ENCODE results near the gene RNF182. TPM values are rescaled to one million over a fixed set of nuclear protein-coding genes. Genes with fewer than 3 reads are reported as not detected.
"Not testable (repeated sequence)": the region's sequence is repeated elsewhere in the genome, so short reads cannot be mapped to it uniquely, and the experiment has no call there.

The RNF182 gene
- total RNA-seq, 2 experiments from 2014 or later, result not detected

DNA sequence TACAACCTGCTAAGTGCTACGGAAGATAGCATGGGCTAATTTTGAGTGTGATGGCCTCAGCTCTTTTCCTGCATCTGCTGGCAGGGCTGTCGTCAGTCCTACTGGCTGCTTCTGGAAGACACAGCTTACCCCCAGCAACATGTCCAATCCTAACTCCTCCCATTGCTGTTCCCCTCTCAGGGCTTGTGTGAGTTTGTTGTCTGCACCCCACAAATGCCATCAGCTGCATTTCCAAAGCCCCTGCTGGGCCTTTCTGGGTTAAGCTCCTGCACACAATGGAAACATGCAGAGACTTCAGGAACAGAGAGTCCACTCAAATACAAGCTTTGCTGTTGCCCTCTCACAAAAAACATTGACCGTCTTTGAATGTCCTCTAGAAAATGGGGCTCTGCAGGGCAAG is 84.7 kb downstream of the RNF182 start:
- intact Hi-C loops (cut with DNase I, micrococcal nuclease), result no loop called here
- ChIA-PET POLR2A (no interaction called here), CTCF (interaction anchor here (0.6 kb wide), 1 partner anchor 37 kb away, joined by 3 read pairs; no protein-coding TSS in a partner anchor)
- ATAC-seq (no peak), DNase-seq (no peak)
- Mint-ChIP-seq H3K9me3 (ENCODE audit: low read depth) (no peaks in the 10 kb centered on the region), H3K4me3 (no peak overlapping the region), H3K27ac (no peak overlapping the region), H3K27me3 (peaks cover 11% of the 10 kb centered on the region), H3K36me3 (ENCODE audit: low read depth) (no peaks in the 10 kb centered on the region), H3K4me1 (no peaks in the 10 kb centered on the region)

DNA sequence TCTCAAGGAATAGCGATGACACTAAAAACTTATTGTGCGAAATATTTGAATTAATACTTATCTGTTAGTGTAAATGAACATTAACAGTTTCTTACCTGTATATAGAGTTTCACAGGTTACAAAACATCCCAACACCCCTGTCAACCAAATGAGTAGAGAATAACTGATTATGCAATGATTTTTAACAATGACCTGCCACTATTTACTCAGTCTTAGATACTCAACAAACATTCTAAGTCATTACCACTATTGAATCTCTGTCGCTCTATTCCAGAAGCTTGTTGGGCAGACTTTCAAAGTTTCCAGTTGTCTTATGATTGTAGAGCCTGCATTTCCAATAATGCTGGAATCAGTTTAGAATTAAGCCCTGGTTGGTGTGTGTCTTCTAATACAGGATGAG is 85.5 kb downstream of the RNF182 start:
- Mint-ChIP-seq H3K4me3 (no peak overlapping the region), H3K4me1 (no peaks in the 10 kb centered on the region), H3K9me3 (ENCODE audit: low read depth) (no peaks in the 10 kb centered on the region), H3K27ac (no peak overlapping the region), H3K36me3 (ENCODE audit: low read depth) (no peaks in the 10 kb centered on the region), H3K27me3 (peaks cover 10% of the 10 kb centered on the region)
- ATAC-seq (no peak), DNase-seq (no peak)
- POLR2A ChIA-PET, result no interaction called here
- CTCF ChIA-PET, result no interaction called here
- intact Hi-C loops (cut with DNase I, micrococcal nuclease), result no loop called here

DNA sequence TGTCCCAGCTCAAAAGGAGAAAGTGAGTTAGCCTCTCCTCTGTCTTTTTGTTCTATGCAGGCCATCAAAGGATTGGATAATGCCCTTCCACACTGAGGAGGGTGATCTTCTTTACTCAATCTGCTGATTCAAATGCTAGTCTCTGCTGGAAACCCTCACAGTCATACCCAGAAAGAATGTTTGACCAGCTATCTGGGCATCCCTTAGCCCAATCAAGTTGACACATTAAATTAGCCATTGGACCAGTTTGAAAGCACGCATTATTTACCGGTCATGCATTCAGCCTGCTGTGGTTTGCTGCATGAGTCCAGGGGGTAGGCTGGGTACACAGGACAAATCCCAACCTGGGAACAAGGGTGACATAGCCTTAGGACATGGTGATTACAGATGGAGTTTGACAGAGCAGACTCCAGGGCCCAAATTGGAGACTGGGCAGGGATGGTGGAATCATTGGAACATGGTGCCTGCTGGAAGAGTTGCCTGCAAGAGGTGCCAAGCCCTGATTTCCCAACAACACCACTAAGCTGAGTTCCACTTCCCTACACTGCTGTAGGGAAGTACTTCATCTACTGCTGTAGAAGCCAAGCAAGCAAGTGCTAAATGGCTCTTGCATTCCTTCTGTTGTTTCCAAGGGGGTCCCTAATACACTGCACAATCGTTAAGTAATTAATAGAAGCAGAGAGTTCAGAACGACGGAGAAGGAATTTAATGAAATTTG is 87.7 kb downstream of the RNF182 start:
- DNase-seq (no peak), ATAC-seq (no peak)
- no peak overlapping the region for H3K27ac Mint-ChIP-seq
- POLR2A ChIA-PET, result no interaction called here
- intact Hi-C loops (cut with DNase I, micrococcal nuclease), result no loop called here
- no peaks in the 10 kb centered on the region for H3K9me3 Mint-ChIP-seq (ENCODE audit: low read depth)
- CTCF ChIA-PET, result interaction anchor here (0.6 to 1.1 kb wide), 3 partner anchors 8 to 45 kb away, joined by 3 to 4 read pairs (median 4); no protein-coding TSS in a partner anchor
- no peaks in the 10 kb centered on the region for H3K4me1 Mint-ChIP-seq
- H3K36me3 Mint-ChIP-seq (ENCODE audit: low read depth), result no peaks in the 10 kb centered on the region
- H3K27me3 Mint-ChIP-seq, result peaks cover 10% of the 10 kb centered on the region
- no peak overlapping the region for H3K4me3 Mint-ChIP-seq

DNA sequence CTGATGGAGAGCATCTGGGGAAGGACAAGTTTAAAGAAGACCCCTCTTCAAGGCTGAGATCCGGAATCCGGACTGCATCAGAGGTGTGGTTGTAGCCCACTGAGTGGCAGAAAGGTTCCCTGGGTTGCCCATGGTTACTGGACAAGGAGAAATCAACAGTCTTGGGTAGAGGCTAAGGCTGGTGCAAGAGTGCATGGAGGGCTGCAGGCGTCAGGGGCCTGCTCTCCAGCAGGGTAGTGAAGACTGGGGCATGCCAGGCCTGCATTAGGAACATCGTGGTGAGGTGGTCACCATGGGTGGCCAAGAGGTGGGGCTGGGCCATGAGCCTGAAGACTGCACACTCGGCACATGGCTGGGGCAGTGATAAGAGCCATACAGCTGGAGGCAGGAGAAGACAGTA is 91.2 kb downstream of the RNF182 start:
- no peak overlapping the region for H3K27ac Mint-ChIP-seq
- POLR2A ChIA-PET, result no interaction called here
- CTCF ChIA-PET, result no interaction called here
- no peak overlapping the region for H3K4me3 Mint-ChIP-seq
- ATAC-seq, result no peak
- intact Hi-C loops (cut with DNase I, micrococcal nuclease), result no loop called here
- H3K4me1 Mint-ChIP-seq, result no peaks in the 10 kb centered on the region
- no peak for DNase-seq
- no peaks in the 10 kb centered on the region for H3K36me3 Mint-ChIP-seq (ENCODE audit: low read depth)
- H3K27me3 Mint-ChIP-seq, result peaks cover 7% of the 10 kb centered on the region
- H3K9me3 Mint-ChIP-seq (ENCODE audit: low read depth), result no peaks in the 10 kb centered on the region

DNA sequence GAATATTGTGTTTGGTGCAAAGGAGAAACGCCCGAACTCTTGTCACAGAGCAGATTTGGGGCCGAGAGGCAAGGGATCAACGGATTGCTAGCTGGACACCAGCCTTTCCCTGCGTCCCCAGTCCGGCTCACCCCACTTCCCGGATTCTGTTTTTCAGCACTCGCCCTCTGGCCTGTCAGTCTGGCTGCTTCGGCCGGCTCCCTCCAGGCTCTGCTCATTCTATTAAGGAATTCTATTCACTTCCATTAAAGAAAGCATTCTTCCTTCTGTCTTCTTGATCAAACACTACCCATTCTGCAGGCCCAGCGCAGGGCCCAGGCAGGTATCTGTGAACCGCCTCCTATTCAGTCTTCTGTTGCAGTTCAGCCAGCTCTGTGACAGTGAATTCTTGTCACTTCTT is 91.7 kb downstream of the RNF182 start:
- ATAC-seq (no peak), DNase-seq (no peak)
- ChIA-PET CTCF (no interaction called here), POLR2A (no interaction called here)
- no peak overlapping the region for H3K4me3 Mint-ChIP-seq
- peaks cover 6% of the 10 kb centered on the region for H3K27me3 Mint-ChIP-seq
- no peaks in the 10 kb centered on the region for H3K9me3 Mint-ChIP-seq (ENCODE audit: low read depth)
- H3K27ac Mint-ChIP-seq, result no peak overlapping the region
- no peaks in the 10 kb centered on the region for H3K36me3 Mint-ChIP-seq (ENCODE audit: low read depth)
- no peaks in the 10 kb centered on the region for H3K4me1 Mint-ChIP-seq
- intact Hi-C loops (cut with DNase I, micrococcal nuclease), result no loop called here

DNA sequence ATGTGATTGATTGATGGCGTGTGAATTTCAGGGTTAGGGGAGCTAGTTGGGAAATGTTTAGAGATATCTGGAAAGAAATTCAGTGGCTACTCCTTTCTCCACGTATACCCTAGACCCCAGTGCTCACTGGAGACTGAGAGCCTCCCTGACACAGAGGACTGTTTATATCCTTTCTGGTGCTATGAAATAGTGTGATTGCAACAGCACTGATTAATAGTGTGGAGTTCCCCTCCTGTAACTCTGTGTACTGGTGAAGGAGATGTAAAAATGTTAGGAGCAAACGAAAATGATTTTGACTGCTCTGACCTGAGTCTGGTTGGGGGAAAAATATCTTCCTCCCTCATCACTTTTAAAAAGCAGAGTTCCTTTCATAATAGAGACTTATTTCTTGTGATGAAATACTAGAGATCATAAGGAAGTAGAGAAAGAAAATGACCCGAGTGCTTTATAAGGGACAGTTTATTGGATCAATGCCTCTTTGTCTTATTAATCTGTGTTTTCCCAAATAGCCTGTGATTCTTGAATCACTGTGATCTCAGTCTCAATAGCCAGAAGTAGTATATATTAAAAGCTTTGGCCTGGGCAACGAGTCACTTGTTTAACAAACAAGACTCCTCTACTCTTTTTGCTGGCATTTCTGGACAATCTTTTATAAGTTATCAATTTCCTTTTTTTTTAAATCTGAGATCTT is 92.3 kb downstream of the RNF182 start:
- Mint-ChIP-seq H3K27ac (no peak overlapping the region), H3K9me3 (ENCODE audit: low read depth) (no peaks in the 10 kb centered on the region), H3K27me3 (peaks cover 6% of the 10 kb centered on the region), H3K36me3 (ENCODE audit: low read depth) (no peaks in the 10 kb centered on the region), H3K4me1 (no peaks in the 10 kb centered on the region), H3K4me3 (no peak overlapping the region)
- DNase-seq, result no peak
- CTCF ChIA-PET, result interaction anchor here (0.7 kb wide), 1 partner anchor 81 kb away, joined by 3 read pairs; no protein-coding TSS in a partner anchor
- POLR2A ChIA-PET, result no interaction called here
- no peak for ATAC-seq
- intact Hi-C loops (cut with DNase I, micrococcal nuclease), result no loop called here

DNA sequence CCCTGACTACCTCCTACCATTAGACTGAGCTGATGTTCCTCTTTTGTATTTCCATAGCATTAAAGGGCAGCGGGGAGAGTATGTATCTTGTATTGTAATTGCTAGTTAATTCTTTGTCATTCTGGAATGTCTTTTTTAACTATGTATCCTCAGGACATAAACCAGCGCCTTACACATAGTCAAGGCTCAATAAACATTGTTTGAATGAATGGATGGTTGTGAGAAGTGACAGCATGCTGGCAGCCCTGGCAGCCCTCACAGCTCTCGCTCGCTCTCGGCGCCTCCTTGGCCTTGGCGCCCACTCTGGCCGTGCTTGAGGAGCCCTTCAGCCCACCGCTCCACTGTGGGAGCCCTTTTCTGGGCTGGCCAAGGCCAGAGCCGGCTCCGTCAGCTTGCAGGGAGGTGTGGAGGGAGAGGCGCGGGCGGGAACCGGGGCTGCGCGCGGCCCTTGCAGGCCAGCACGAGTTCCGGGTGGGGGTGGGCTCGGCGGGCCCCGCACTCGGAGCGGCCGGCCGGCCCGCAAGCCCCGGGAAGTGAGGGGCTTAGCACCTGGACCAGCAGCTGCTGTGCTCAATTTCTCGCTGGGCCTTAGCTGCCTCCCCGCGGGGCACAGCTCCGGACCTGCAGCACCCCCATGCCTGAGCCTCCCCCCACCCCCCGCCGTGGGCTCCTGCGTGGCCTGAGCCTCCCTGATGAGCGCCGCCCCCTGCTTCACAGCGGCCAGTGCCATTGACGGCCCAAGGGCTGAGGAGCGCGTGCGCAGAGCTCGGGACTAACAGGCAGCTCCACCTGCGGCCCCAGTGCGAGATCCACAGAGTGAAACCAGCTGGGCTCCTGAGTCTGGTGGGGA is 93.1 kb downstream of the RNF182 start:
- POLR2A ChIA-PET, result no interaction called here
- Mint-ChIP-seq H3K36me3 (ENCODE audit: low read depth) (no peaks in the 10 kb centered on the region), H3K4me1 (no peaks in the 10 kb centered on the region), H3K4me3 (no peak overlapping the region), H3K27ac (no peak overlapping the region), H3K27me3 (peaks cover 6% of the 10 kb centered on the region), H3K9me3 (ENCODE audit: low read depth) (no peaks in the 10 kb centered on the region)
- intact Hi-C loops (cut with DNase I, micrococcal nuclease), result no loop called here
- ATAC-seq (no peak), DNase-seq (no peak)
- CTCF ChIA-PET, result interaction anchor here (0.7 to 1.4 kb wide), 2 partner anchors 42 to 81 kb away, joined by 3 read pairs; no protein-coding TSS in a partner anchor

DNA sequence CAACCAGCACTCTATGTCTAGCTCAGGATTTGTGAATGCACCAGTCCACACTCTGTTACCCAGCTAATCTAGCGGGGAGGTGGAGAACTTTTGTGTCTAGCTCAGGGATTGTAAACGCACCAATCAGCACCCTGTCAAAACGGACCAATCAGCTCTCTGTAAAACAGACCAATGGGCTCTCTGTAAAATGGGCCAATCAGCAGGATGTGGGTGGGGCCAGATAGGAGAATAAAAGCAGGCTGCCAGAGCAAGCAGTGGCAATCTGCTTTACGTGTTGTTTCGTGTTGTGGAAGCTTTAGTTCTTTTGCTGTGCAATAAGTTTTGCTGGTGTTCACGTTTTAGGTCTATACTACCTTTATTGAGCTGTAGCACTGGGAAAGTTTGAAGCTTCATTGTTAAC is 93.8 kb downstream of the RNF182 start:
- H3K9me3 Mint-ChIP-seq (ENCODE audit: low read depth); ATAC-seq; H3K36me3 Mint-ChIP-seq (ENCODE audit: low read depth); DNase-seq; intact Hi-C loops (cut with DNase I, micrococcal nuclease); H3K4me3 Mint-ChIP-seq; H3K4me1 Mint-ChIP-seq; H3K27ac Mint-ChIP-seq; H3K27me3 Mint-ChIP-seq; POLR2A ChIA-PET: not testable (repeated sequence)
- CTCF ChIA-PET, result interaction anchor here (1.4 kb wide), 1 partner anchor 43 kb away, joined by 3 read pairs; no protein-coding TSS in a partner anchor

DNA sequence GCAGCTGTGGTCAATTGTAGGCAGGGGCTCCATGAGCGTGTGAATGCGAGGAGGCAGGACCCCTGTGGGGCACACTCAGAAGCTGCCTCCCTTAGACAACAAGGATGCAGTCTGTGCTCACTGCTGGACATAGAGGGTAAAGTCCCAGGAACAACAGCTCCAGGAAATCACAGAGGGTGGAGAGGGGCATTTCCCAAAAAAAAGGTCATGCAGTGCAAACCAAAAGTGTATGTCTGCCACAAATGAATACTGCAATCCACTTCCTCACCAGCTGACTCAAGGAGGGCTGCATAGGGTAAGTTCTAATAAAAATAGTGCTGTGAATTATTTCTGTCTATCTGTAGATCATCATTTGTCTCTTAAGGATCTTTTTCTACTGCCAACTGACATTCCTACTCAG is 95.8 kb downstream of the RNF182 start:
- DNase-seq (no peak), ATAC-seq (no peak)
- intact Hi-C loops (cut with DNase I, micrococcal nuclease), result no loop called here
- H3K27ac Mint-ChIP-seq, result no peak overlapping the region
- peaks cover under 1% of the 10 kb centered on the region for H3K27me3 Mint-ChIP-seq
- no peaks in the 10 kb centered on the region for H3K9me3 Mint-ChIP-seq (ENCODE audit: low read depth)
- no peak overlapping the region for H3K4me3 Mint-ChIP-seq
- ChIA-PET POLR2A (interaction anchor here (0.7 kb wide), 1 partner anchor 1239 kb away, joined by 3 read pairs; no protein-coding TSS in a partner anchor), CTCF (interaction anchor here (0.8 to 1.7 kb wide), 3 partner anchors 9 to 24 kb away, joined by 3 to 4 read pairs (median 3); no protein-coding TSS in a partner anchor)
- H3K4me1 Mint-ChIP-seq, result no peaks in the 10 kb centered on the region
- no peaks in the 10 kb centered on the region for H3K36me3 Mint-ChIP-seq (ENCODE audit: low read depth)

DNA sequence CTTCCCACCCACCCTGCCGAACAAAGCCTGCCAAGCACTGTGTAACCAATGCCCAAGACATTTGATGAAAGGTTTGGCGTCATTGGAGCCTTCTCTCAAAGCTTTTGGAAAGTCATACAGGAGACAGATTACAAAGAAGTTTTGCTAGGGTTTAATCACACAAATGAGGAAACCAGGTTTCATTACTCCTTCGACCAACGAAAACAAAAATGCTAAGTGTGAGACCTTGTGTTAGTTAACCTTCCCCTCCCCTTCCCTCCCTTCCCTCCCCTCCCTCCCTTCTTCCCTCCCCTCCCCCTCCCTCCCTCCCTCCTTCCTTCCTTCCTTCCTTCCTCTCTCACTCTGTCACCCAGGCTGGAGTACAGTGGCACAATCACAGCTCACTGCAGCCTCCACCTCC is 96.7 kb downstream of the RNF182 start:
- Mint-ChIP-seq H3K27me3 (peaks cover 3% of the 10 kb centered on the region), H3K27ac (no peak overlapping the region), H3K4me1 (no peaks in the 10 kb centered on the region), H3K4me3 (no peak overlapping the region), H3K9me3 (ENCODE audit: low read depth) (no peaks in the 10 kb centered on the region), H3K36me3 (ENCODE audit: low read depth) (no peaks in the 10 kb centered on the region)
- DNase-seq (no peak), ATAC-seq (no peak)
- intact Hi-C loops (cut with DNase I, micrococcal nuclease), result no loop called here
- CTCF ChIA-PET, result no interaction called here
- POLR2A ChIA-PET, result no interaction called here

DNA sequence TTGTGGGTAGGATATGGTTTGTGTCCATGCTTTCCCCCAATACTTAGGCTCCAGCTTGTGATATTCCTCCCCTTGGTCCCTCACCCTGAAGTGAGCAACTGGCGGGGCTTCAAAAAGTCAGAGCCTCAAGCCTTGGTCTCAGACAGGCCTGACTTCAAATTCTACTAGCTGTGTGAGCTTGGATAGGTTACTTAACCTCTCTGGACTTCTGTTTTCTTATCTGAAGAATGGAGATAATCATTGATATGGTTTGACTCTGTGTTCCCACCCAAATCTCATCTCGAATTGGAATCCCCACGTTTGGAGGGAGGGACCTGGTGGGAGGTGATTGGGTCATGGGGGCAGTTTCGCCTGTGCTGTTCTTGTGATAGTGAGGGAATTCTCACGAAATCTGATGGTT is 97.9 kb downstream of the RNF182 start:
- H3K9me3 Mint-ChIP-seq (ENCODE audit: low read depth), result no peaks in the 10 kb centered on the region
- peaks cover 4% of the 10 kb centered on the region for H3K27me3 Mint-ChIP-seq
- no peaks in the 10 kb centered on the region for H3K36me3 Mint-ChIP-seq (ENCODE audit: low read depth)
- no peaks in the 10 kb centered on the region for H3K4me1 Mint-ChIP-seq
- no peak overlapping the region for H3K4me3 Mint-ChIP-seq
- POLR2A ChIA-PET, result no interaction called here
- DNase-seq (no peak), ATAC-seq (no peak)
- H3K27ac Mint-ChIP-seq, result no peak overlapping the region
- CTCF ChIA-PET, result interaction anchor here (1.0 kb wide), 1 partner anchor 14 kb away, joined by 3 read pairs; no protein-coding TSS in a partner anchor
- intact Hi-C loops (cut with DNase I, micrococcal nuclease), result no loop called here

Data from activated CD4-positive, alpha-beta T cell treated with anti-CD3 and anti-CD28 coated beads for 36 hours (primary cell).